Endothelial cell of umbilical vein (primary cell): ENCODE results near the gene MRPS27. TPM values are rescaled to one million over a fixed set of nuclear protein-coding genes. Genes with fewer than 3 reads are reported as not detected.

Experiments used
- BruUV-seq: library from RNA; stranded (reverse); fragments of 400-500 nt; replicated peaks from 2 replicates; lab custom pipeline; 2021; lab: Mats Ljungman, UMichigan
- CTCF ChIA-PET: fragments of 300-600, 350-600 bp; sonication (Branson Sonifier 250); formaldehyde crosslinking; loops from one replicate; lab custom pipeline; 2021; ENCODE audit warnings: antibody characterized with exemption, inconsistent platforms; lab: Charles Lee
- POLR2A ChIA-PET: fragments of 300-600, 350-600 bp; sonication (Branson Sonifier 250); formaldehyde crosslinking; loops from one replicate; lab custom pipeline; 2021; ENCODE audit warnings: antibody characterized with exemption, inconsistent platforms; lab: Charles Lee
- DNase-seq: peaks from one replicate; pipeline ENCODE4 v3.0.0-alpha.2; 2011; ENCODE audit warnings: low read depth, low spot score
- FAIRE-seq: peaks from 2 replicates; lab custom pipeline; 2011; peaks lifted over from hg19 to GRCh38; lab: Jason Lieb, UNC
- H2AFZ ChIP-seq: 2 replicates; pipeline ENCODE4 v1.6.0; 2012; ENCODE audit warnings: low read depth, low read length, control low read depth, inconsistent platforms
- H3K27ac ChIP-seq: 2 replicates; pipeline ENCODE4 v1.5.1; 2011; ENCODE audit warnings: low read depth, mild to moderate bottlenecking, control low read depth, low read length, moderate library complexity; ENCODE audit not compliant: insufficient read depth
- H3K27me3 ChIP-seq, 2 experiments: 2 replicates each; pipeline versions ENCODE4 v1.6.0 to v1.6.1; 2011; ENCODE audit warnings: low read length in 2 of 2, mixed read lengths in 1 of 2; ENCODE audit not compliant: control insufficient read depth in 2 of 2, insufficient read depth in 2 of 2
- H3K36me3 ChIP-seq, 2 experiments: 2 replicates in 1 of 2; 3 replicates in 1 of 2; pipeline ENCODE4 v1.5.1; 2011; ENCODE audit warnings: low read length in 2 of 2, mild to moderate bottlenecking in 1 of 2, moderate library complexity in 1 of 2; ENCODE audit not compliant: control insufficient read depth in 2 of 2, insufficient read depth in 2 of 2; ENCODE audit errors: extremely low read depth in 1 of 2
- H3K4me1 ChIP-seq: 3 replicates; pipeline ENCODE4 v1.5.1; 2011; ENCODE audit warnings: mild to moderate bottlenecking, low read length; ENCODE audit not compliant: control insufficient read depth, insufficient read depth; ENCODE audit errors: extremely low read depth
- H3K4me2 ChIP-seq: 2 replicates; pipeline ENCODE4 v1.6.1; 2011; ENCODE audit warnings: low read length, control low read depth, mixed read lengths; ENCODE audit not compliant: insufficient read depth
- H3K4me3 ChIP-seq, 3 experiments: fragments of 200-600 bp in 1 of 3; sonication (generic), shearing (Covaris generic) in 1 of 3; replicated peaks in 1 of 3; 2 replicates each; pipeline ENCODE4 v1.5.1; 2011 to 2016; ENCODE audit warnings: control low read depth in 3 of 3, low read length in 3 of 3, mild to moderate bottlenecking in 2 of 3, inconsistent platforms in 1 of 3, low read depth in 1 of 3, moderate library complexity in 1 of 3; ENCODE audit not compliant: insufficient read depth in 1 of 3
- H3K79me2 ChIP-seq: 2 replicates; pipeline ENCODE4 v1.6.0; 2012; ENCODE audit warnings: low read length, inconsistent platforms; ENCODE audit not compliant: control insufficient read depth, insufficient read depth
- H3K9ac ChIP-seq: replicated peaks from 2 replicates; pipeline ENCODE3; 2011; ENCODE audit warnings: low read length, control low read depth; ENCODE audit not compliant: insufficient read depth; ENCODE audit errors: extremely low read depth
- H3K9me1 ChIP-seq: replicated peaks from 3 replicates; pipeline ENCODE4 v1.6.0; 2011; ENCODE audit warnings: mild to moderate bottlenecking, low read length; ENCODE audit not compliant: control insufficient read depth, insufficient read depth; ENCODE audit errors: extremely low read depth
- H3K9me3 ChIP-seq: replicated peaks from 2 replicates; pipeline ENCODE4 v1.5.1; 2012; ENCODE audit warnings: low read length, inconsistent platforms; ENCODE audit not compliant: control insufficient read depth, insufficient read depth
- H4K20me1 ChIP-seq: replicated peaks from 2 replicates; pipeline ENCODE3; 2011; ENCODE audit warnings: mild to moderate bottlenecking, low read length; ENCODE audit not compliant: control insufficient read depth, insufficient read depth; ENCODE audit errors: extremely low read depth
- CTCF ChIP-seq, 2 donors: IDR thresholded peaks; 1 replicate in 1 of 2; 2 replicates in 1 of 2; pipeline ENCODE4 v1.5.1; 2011; ENCODE audit warnings: low read length in 2 of 2, mild to moderate bottlenecking in 2 of 2, moderate library complexity in 2 of 2, control low read depth in 1 of 2, inconsistent platforms in 1 of 2, low read depth in 1 of 2; ENCODE audit not compliant: insufficient read depth in 1 of 2; ENCODE audit errors: extremely low read depth in 1 of 2
- EZH2 ChIP-seq: IDR thresholded peaks from 2 replicates; pipeline ENCODE4 v1.6.1; 2012; ENCODE audit warnings: borderline replicate concordance, low read depth, mild to moderate bottlenecking, moderate library complexity, low read length, inconsistent platforms; ENCODE audit not compliant: severe bottlenecking
- FOS ChIP-seq: IDR thresholded peaks from 2 replicates; pipeline ENCODE4 v1.6.1; 2011; ENCODE audit warnings: mild to moderate bottlenecking, low read length, moderate library complexity, borderline replicate concordance; ENCODE audit not compliant: insufficient read depth
- GATA2 ChIP-seq: IDR thresholded peaks from 2 replicates; pipeline ENCODE4 v1.7.0; 2011; ENCODE audit warnings: low read depth, mild to moderate bottlenecking, moderate library complexity, mixed read lengths, low read length; ENCODE audit not compliant: insufficient read length, insufficient read depth
- JUN ChIP-seq: IDR thresholded peaks from 2 replicates; pipeline ENCODE4 v1.6.1; 2011; ENCODE audit warnings: borderline replicate concordance, low read depth; ENCODE audit not compliant: insufficient read length, insufficient read depth
- MAX ChIP-seq: IDR thresholded peaks from 2 replicates; pipeline ENCODE4 v1.6.1; 2011; ENCODE audit not compliant: insufficient read depth, insufficient read length
- MYC ChIP-seq: IDR thresholded peaks from one replicate; pipeline ENCODE4 v1.6.1; 2011; ENCODE audit warnings: mild to moderate bottlenecking, low read depth, low read length
- POLR2A ChIP-seq: IDR thresholded peaks from 2 replicates; pipeline ENCODE4 v1.6.1; 2012; ENCODE audit warnings: low read depth, mild to moderate bottlenecking, control low read depth, low read length
- POLR2AphosphoS5 ChIP-seq: IDR thresholded peaks from 2 replicates; pipeline ENCODE4 v1.6.1; 2012; ENCODE audit warnings: low read depth, mild to moderate bottlenecking, control low read depth, low read length, moderate library complexity; ENCODE audit not compliant: insufficient read depth
- dilution Hi-C: fragments of 300-500 bp; cut with MboI; formaldehyde crosslinking; loops from one replicate; pipeline ENCODE4 v1.15.0; 2019; ENCODE audit warnings: low sequenced_read_pairs; ENCODE audit not compliant: extremely low pct_ligation_motif_present
- intact Hi-C: fragments of 100-400 bp; cut with micrococcal nuclease; formaldehyde crosslinking; loops from one replicate; pipeline ENCODE4 v1.10.0; 2022
- polyA plus RNA-seq, 4 experiments: library from polyadenylated mRNA; depleted of rRNA in 3 of 4; stranded (reverse) in 3 of 4; unstranded in 1 of 4; fragments of >200 nt; gene quantifications; 2 replicates each; pipeline versions ENCODE4 v1.2.1 to v1.2.3, GENCODE V29; 2011 to 2012; ENCODE audit warnings: missing spikeins in 1 of 4
- total RNA-seq: library from RNA; stranded (reverse); gene quantifications from 2 replicates; pipeline ENCODE4 v1.2.3, GENCODE V29; 2021

MRPS27 gene
- total and polyA plus RNA-seq, 2 donors (not counting 3 experiments of a cell fraction or from before 2014, with no cell fraction given): 56.0 to 67.1 TPM

- Histone ChIP-seq H3K79me2 (no peaks in the 10 kb centered on the region), H3K9ac (no peak overlapping the region), H2AFZ (no peak overlapping the region), H3K9me1 (no peaks in the 10 kb centered on the region), H4K20me1 (no peaks in the 10 kb centered on the region), H3K4me2 (no peak overlapping the region), H3K27ac (no peak overlapping the region), H3K9me3 (no peaks in the 10 kb centered on the region), H3K27me3 (no peaks in the 10 kb centered on the region), H3K4me3 (no peak overlapping the region), H3K36me3 (no peaks in the 10 kb centered on the region), H3K4me1 (peaks cover 7% of the 10 kb centered on the region)
- BruUV-seq: no TSS peak
- DNase-seq (no peak), FAIRE-seq (no peak)
- TF ChIP-seq EZH2 (no peak), JUN (no peak), GATA2 (no peak), POLR2A (no peak), MYC (no peak), FOS (no peak), CTCF (IDR thresholded peaks at IDR 0.05; ENCODE audit: extremely low read depth in 1 of 2, insufficient read depth in 1 of 2, low read depth in 1 of 2, low read length in 2 of 2) (no peak), MAX (no peak), POLR2AphosphoS5 (no peak)
- ChIA-PET CTCF (no interaction called here), POLR2A (no interaction called here)
- dilution Hi-C loops: no loop called here
- intact Hi-C loops: no loop called here
Observed at GRCh38 chr5:72352616-72353015, 32.6 kb upstream of the MRPS27 start.
